ENCODE data around the gene ESYT2.

ESYT2 gene

DNA sequence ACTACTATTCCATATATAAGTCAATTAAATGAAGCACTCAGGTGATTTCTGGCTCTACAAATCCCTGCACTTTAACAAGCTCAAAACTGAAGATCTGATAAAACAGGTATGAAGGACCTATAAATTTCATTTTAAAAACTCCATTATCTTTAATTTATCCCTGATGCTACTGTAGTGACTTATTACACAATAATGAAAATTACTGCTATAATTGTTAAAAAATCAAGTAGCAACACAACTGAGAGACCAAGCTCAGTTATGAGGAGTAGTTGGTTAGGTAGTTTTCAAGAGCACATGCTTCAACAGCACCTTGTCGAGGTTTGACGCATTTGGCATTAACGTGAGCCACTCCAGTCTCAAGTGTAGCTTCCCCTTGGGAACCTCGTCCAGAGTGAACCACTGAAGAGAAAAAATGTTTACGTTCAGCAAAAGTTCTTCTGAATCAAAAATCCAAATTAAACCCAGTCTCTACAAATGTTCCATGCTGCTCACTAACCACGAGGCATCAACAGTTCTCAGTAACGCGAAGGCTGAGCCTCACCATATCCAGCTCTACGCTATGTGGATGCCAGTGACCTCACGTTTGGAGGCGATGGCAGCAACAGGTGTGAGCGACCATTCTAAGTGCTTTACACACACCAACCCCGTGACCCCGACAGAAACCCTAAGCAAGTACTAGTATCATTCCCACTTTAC, 69.4 kb downstream of the ESYT2 start:
- Histone ChIP-seq H3K36me3 (ENCODE audit: control insufficient read depth in 2 of 2, insufficient read depth in 2 of 2, low read length in 2 of 2) (peaks cover 38 to 59% of the 10 kb centered on the region in 2 donors), H3K9ac (ENCODE audit: low read depth in 1 of 2, low read length in 2 of 2) (no peak overlapping the region), H3K27ac (ENCODE audit: low read depth in 2 of 2, low read length in 2 of 2) (no peak overlapping the region), H3K27me3 (ENCODE audit: control insufficient read depth in 2 of 2, insufficient read depth in 2 of 2, low read length in 2 of 2) (no peaks in the 10 kb centered on the region), H3K4me1 (ENCODE audit: control insufficient read depth in 2 of 2, insufficient read depth in 2 of 2, low read length in 2 of 2) (peaks cover 0 to 12% of the 10 kb centered on the region in 2 donors), H3K9me3 (ENCODE audit: control insufficient read depth in 2 of 2, low read length in 2 of 2) (no peaks in the 10 kb centered on the region), H3K4me3 (ENCODE audit: low read length in 2 of 2) (no peak overlapping the region)

DNA sequence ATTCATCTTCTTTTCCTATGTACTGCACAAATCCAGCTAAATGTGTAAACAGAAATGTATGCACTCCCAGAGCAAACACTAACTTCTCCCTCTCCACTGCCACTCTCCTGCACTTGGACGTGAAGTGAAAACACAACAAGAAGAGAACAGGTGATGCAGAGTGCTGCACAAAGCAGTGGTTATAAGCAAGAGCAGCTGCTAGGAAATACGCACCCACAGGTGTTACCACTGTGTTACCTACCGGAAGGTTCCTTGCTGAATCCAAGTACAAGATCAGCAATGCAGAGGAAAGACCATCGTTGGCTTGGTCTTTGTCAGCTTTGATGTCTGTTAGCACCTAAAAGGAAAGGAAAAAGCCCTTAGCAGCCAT, 70.1 kb downstream of the ESYT2 start:
- Histone ChIP-seq H3K27ac (ENCODE audit: low read depth in 2 of 2, low read length in 2 of 2) (no peak overlapping the region), H3K4me3 (ENCODE audit: low read length in 2 of 2) (no peak overlapping the region), H3K4me1 (ENCODE audit: control insufficient read depth in 2 of 2, insufficient read depth in 2 of 2, low read length in 2 of 2) (peaks cover 0 to 8% of the 10 kb centered on the region in 2 donors), H3K9ac (ENCODE audit: low read depth in 1 of 2, low read length in 2 of 2) (no peak overlapping the region), H3K36me3 (ENCODE audit: control insufficient read depth in 2 of 2, insufficient read depth in 2 of 2, low read length in 2 of 2) (peaks cover 40 to 58% of the 10 kb centered on the region in 2 donors), H3K27me3 (ENCODE audit: control insufficient read depth in 2 of 2, insufficient read depth in 2 of 2, low read length in 2 of 2) (no peaks in the 10 kb centered on the region), H3K9me3 (ENCODE audit: control insufficient read depth in 2 of 2, low read length in 2 of 2) (no peaks in the 10 kb centered on the region)

DNA sequence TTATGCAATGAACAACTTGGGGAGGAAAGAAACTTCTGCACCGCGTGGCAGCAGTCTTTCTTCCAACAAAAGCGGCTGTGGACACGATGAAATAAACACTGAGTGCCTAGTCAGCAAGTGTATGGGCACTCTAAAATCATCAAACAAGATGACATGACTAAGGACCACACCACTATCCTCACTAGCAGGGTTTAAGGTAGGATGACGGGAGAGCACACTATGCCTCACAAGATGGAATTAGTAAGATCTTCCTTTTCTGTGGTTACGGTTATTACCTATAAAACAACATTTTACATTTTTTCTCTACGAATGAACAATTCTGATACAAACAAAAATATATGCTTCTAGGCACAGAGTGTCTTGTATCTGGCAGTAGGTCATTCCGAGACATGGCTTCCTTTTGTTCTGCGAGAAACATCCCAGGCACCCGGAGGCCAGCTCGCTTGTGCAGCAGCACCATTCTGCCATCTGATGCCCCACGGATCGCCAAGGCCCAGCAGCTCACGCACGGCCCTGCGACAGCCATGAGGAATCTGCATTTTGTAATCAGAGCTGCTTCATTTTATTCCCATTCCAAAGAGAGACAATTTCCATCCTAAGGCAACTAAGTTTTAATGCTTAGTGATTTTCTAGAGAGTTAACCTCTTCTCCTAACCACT, 70.6 kb downstream of the ESYT2 start:
- Histone ChIP-seq H3K36me3 (ENCODE audit: control insufficient read depth in 2 of 2, insufficient read depth in 2 of 2, low read length in 2 of 2) (peaks cover 40 to 60% of the 10 kb centered on the region in 2 donors), H3K27ac (ENCODE audit: low read depth in 2 of 2, low read length in 2 of 2) (no peak overlapping the region)

DNA sequence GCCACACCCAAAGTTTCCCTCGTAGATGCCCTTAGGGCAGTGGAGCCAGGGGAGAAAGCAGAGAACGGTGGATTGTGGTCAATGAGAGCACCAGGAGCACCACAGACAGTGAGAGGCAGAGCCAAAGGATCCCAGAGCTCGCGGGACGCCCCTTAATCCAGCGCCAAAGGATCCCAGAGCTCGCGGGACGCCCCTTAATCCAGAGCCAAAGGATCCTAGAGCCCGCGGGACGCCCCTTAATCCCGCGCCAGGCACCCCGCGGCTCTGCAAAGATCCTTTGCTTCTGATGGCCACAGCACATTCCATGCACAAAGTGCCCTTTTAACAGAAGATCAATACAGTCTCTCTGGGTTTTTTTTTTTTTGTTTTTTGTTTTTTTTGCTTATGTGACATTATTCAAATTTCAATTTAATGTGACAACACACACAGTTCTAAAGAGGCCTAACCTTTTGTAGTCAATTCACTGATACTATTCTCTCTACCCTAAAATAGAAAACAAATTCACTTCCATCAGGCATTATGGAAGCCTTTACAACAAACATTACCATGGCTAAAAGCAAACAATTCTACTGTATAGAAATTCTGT, 71.8 kb downstream of the ESYT2 start:
- no peak overlapping the region for H3K4me3 ChIP-seq (ENCODE audit: low read length in 2 of 2)
- no peak overlapping the region for H3K9ac ChIP-seq (ENCODE audit: low read depth in 1 of 2, low read length in 2 of 2)
- H3K36me3 ChIP-seq (ENCODE audit: control insufficient read depth in 2 of 2, insufficient read depth in 2 of 2, low read length in 2 of 2): peaks cover 42 to 62% of the 10 kb centered on the region in 2 donors
- H3K9me3 ChIP-seq (ENCODE audit: control insufficient read depth in 2 of 2, low read length in 2 of 2): no peaks in the 10 kb centered on the region
- no peak overlapping the region for H3K27ac ChIP-seq (ENCODE audit: low read depth in 2 of 2, low read length in 2 of 2)
- H3K4me1 ChIP-seq (ENCODE audit: control insufficient read depth in 2 of 2, insufficient read depth in 2 of 2, low read length in 2 of 2): no peaks in the 10 kb centered on the region
- no peaks in the 10 kb centered on the region for H3K27me3 ChIP-seq (ENCODE audit: control insufficient read depth in 2 of 2, insufficient read depth in 2 of 2, low read length in 2 of 2)

More for the DNA sequence above, 70.6 kb downstream of the ESYT2 start:
- Histone ChIP-seq H3K9me3 (ENCODE audit: control insufficient read depth in 2 of 2, low read length in 2 of 2) (no peaks in the 10 kb centered on the region), H3K4me3 (ENCODE audit: low read length in 2 of 2) (no peak overlapping the region), H3K27me3 (ENCODE audit: control insufficient read depth in 2 of 2, insufficient read depth in 2 of 2, low read length in 2 of 2) (no peaks in the 10 kb centered on the region), H3K4me1 (ENCODE audit: control insufficient read depth in 2 of 2, insufficient read depth in 2 of 2, low read length in 2 of 2) (peaks cover 0 to 3% of the 10 kb centered on the region in 2 donors), H3K9ac (ENCODE audit: low read depth in 1 of 2, low read length in 2 of 2) (no peak overlapping the region)

DNA sequence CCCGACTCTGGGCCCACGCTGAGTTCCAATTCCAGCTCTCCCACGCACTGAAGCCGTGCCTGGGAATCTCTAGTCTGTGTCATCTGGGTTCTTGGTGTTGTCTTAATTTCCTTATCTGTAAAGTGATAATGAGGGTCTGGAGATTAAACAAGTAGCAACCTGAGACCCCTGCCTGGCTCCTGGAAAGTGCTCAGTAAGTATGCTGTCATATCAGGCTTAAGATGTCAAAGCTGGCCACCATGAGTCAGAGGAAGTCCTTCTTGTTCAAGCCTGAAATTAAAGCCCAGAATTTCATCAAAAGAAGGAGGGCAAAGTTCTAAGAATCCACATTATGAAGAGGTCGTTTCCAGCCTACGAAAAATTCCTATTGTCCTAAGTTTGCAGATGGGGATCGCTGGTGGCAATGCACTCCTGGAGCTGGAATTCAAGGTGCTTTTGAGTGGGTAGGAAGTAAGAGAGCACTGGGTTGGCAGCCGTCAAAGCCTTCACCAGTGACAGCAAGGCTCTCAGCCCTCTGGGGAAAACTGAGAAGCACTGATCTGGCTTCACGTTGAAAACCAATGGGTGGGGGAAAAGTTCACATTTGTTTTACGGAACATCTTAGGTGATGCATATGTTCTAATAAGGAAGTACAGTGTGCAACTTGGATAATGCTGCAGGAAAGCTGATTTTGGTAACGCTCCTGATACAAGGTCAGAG, 74.4 kb downstream of the ESYT2 start:
- no peaks in the 10 kb centered on the region for H3K9me3 ChIP-seq (ENCODE audit: control insufficient read depth in 2 of 2, low read length in 2 of 2)
- H3K4me3 ChIP-seq (ENCODE audit: low read length in 2 of 2): no peak overlapping the region
- H3K9ac ChIP-seq (ENCODE audit: low read depth in 1 of 2, low read length in 2 of 2): no peak overlapping the region
- H3K4me1 ChIP-seq (ENCODE audit: control insufficient read depth in 2 of 2, insufficient read depth in 2 of 2, low read length in 2 of 2): no peaks in the 10 kb centered on the region
- no peaks in the 10 kb centered on the region for H3K27me3 ChIP-seq (ENCODE audit: control insufficient read depth in 2 of 2, insufficient read depth in 2 of 2, low read length in 2 of 2)
- no peak overlapping the region for H3K27ac ChIP-seq (ENCODE audit: low read depth in 2 of 2, low read length in 2 of 2)
- H3K36me3 ChIP-seq (ENCODE audit: control insufficient read depth in 2 of 2, insufficient read depth in 2 of 2, low read length in 2 of 2): peaks cover 30 to 41% of the 10 kb centered on the region in 2 donors

DNA sequence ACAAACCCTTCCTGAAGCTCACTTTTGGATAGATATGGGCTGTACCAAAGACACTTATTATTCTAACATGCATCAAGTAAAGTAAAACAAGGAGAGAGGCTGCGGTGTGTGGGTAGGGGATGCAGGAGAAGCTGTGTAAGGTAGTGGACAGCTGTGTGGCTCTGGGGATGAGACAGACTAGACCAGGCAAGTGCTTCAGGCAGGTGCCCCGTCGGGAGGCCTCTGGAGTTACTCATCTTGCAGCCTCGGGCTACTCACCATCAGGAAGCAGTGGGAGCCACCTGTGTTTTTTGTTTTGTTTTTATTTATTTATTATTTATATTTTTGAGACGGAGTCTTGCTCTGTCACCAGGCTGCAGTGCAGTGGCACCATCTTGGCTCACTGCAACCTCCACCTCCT, 75.4 kb downstream of the ESYT2 start:
- Histone ChIP-seq H3K4me3 (ENCODE audit: low read length in 2 of 2) (no peak overlapping the region), H3K36me3 (ENCODE audit: control insufficient read depth in 2 of 2, insufficient read depth in 2 of 2, low read length in 2 of 2) (peaks cover 20 to 32% of the 10 kb centered on the region in 2 donors), H3K27ac (ENCODE audit: low read depth in 2 of 2, low read length in 2 of 2) (no peak overlapping the region), H3K27me3 (ENCODE audit: control insufficient read depth in 2 of 2, insufficient read depth in 2 of 2, low read length in 2 of 2) (no peaks in the 10 kb centered on the region), H3K9ac (ENCODE audit: low read depth in 1 of 2, low read length in 2 of 2) (no peak overlapping the region), H3K9me3 (ENCODE audit: control insufficient read depth in 2 of 2, low read length in 2 of 2) (no peaks in the 10 kb centered on the region), H3K4me1 (ENCODE audit: control insufficient read depth in 2 of 2, insufficient read depth in 2 of 2, low read length in 2 of 2) (no peaks in the 10 kb centered on the region)

DNA sequence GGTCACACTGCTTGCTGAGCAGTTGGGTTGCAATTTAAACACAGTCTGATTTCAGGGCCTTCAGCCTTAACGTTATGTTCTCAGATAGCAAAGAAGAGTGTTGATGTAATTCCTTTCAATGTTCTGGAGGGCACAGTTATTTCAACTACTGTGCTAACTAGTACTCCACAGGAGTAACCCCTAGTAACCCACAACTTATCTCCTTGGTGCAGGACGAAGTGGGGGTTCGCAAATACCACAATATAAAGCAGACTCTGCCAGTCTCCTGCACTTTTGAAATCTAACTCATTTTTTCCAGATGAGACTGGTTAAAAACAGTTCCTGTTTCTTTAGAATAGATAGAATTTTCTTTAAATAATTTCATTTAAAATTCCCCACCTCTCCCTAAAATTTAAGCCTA, 77.6 kb downstream of the ESYT2 start:
- Histone ChIP-seq H3K27me3 (ENCODE audit: control insufficient read depth in 2 of 2, insufficient read depth in 2 of 2, low read length in 2 of 2) (no peaks in the 10 kb centered on the region), H3K9me3 (ENCODE audit: control insufficient read depth in 2 of 2, low read length in 2 of 2) (no peaks in the 10 kb centered on the region), H3K9ac (ENCODE audit: low read depth in 1 of 2, low read length in 2 of 2) (no peak overlapping the region), H3K36me3 (ENCODE audit: control insufficient read depth in 2 of 2, insufficient read depth in 2 of 2, low read length in 2 of 2) (peaks cover 20 to 29% of the 10 kb centered on the region in 2 donors), H3K27ac (ENCODE audit: low read depth in 2 of 2, low read length in 2 of 2) (no peak overlapping the region), H3K4me1 (ENCODE audit: control insufficient read depth in 2 of 2, insufficient read depth in 2 of 2, low read length in 2 of 2) (no peaks in the 10 kb centered on the region), H3K4me3 (ENCODE audit: low read length in 2 of 2) (no peak overlapping the region)

DNA sequence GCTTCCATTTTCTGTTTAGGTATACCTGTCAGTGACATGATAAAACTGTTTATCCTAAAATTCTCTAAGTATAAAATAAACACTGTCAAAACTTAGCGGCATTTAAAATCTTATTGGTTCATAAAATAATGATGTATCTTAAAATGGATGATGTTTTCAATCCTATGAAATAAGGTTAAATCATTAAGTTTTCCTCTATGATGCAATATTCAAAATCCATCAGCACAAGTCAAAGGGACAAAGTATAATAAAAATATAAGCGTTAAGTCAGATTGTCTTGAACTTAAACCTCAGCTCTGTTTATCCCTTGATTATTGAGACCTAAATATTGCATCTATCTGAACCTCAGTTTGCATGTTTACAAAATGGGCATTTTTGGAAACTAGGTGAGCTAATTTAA, 78.1 kb downstream of the ESYT2 start:
- Histone ChIP-seq H3K36me3 (ENCODE audit: control insufficient read depth in 2 of 2, insufficient read depth in 2 of 2, low read length in 2 of 2) (peaks cover 20 to 29% of the 10 kb centered on the region in 2 donors), H3K4me3 (ENCODE audit: low read length in 2 of 2) (no peak overlapping the region), H3K27ac (ENCODE audit: low read depth in 2 of 2, low read length in 2 of 2) (no peak overlapping the region), H3K4me1 (ENCODE audit: control insufficient read depth in 2 of 2, insufficient read depth in 2 of 2, low read length in 2 of 2) (no peaks in the 10 kb centered on the region), H3K27me3 (ENCODE audit: control insufficient read depth in 2 of 2, insufficient read depth in 2 of 2, low read length in 2 of 2) (no peaks in the 10 kb centered on the region), H3K9me3 (ENCODE audit: control insufficient read depth in 2 of 2, low read length in 2 of 2) (no peaks in the 10 kb centered on the region), H3K9ac (ENCODE audit: low read depth in 1 of 2, low read length in 2 of 2) (no peak overlapping the region)

DNA sequence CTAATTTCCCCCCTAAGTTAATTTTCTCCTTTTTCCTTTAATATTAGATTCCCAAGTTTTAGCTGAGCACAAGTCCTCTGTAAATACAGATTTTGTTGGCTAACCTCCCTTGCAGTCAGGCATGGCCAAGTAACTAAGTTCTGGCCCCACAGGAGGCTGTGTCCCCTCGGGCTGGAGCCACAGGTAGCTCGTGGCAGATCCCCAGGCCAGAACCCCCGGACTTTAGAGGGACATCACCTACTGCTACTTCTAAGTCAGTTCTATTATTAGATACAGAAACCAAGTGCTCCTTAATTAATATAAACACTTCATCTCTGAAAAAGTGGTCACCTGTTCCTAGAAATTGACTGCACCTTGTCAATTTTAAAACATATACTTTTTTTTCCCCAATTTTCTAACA, 78.6 kb downstream of the ESYT2 start:
- no peaks in the 10 kb centered on the region for H3K4me1 ChIP-seq (ENCODE audit: control insufficient read depth in 2 of 2, insufficient read depth in 2 of 2, low read length in 2 of 2)
- no peaks in the 10 kb centered on the region for H3K27me3 ChIP-seq (ENCODE audit: control insufficient read depth in 2 of 2, insufficient read depth in 2 of 2, low read length in 2 of 2)
- H3K36me3 ChIP-seq (ENCODE audit: control insufficient read depth in 2 of 2, insufficient read depth in 2 of 2, low read length in 2 of 2): peaks cover 20 to 26% of the 10 kb centered on the region in 2 donors
- H3K4me3 ChIP-seq (ENCODE audit: low read length in 2 of 2): no peak overlapping the region
- no peak overlapping the region for H3K9ac ChIP-seq (ENCODE audit: low read depth in 1 of 2, low read length in 2 of 2)
- H3K27ac ChIP-seq (ENCODE audit: low read depth in 2 of 2, low read length in 2 of 2): no peak overlapping the region
- no peaks in the 10 kb centered on the region for H3K9me3 ChIP-seq (ENCODE audit: control insufficient read depth in 2 of 2, low read length in 2 of 2)

DNA sequence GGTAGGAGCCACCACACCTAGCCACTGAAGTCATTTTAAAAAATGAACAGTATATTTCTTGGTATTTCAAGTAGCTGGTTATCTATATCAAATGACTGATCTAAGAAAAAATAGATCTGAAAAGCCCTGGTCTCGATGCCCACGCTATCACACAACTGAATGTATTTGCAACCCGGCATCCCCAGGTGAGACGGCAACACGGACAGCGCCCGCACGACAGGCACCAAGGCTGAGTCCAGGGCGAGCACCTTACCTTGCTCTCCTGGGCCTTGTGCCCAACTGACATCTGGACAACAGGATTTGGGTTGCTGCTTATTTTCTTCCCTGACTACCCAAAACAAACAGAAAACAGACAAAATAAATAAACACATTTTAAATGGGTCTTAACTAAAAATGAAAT, 79.9 kb downstream of the ESYT2 start:
- Histone ChIP-seq H3K9ac (ENCODE audit: low read depth in 1 of 2, low read length in 2 of 2) (no peak overlapping the region), H3K4me3 (ENCODE audit: low read length in 2 of 2) (no peak overlapping the region), H3K4me1 (ENCODE audit: control insufficient read depth in 2 of 2, insufficient read depth in 2 of 2, low read length in 2 of 2) (no peaks in the 10 kb centered on the region), H3K27me3 (ENCODE audit: control insufficient read depth in 2 of 2, insufficient read depth in 2 of 2, low read length in 2 of 2) (no peaks in the 10 kb centered on the region), H3K9me3 (ENCODE audit: control insufficient read depth in 2 of 2, low read length in 2 of 2) (no peaks in the 10 kb centered on the region), H3K27ac (ENCODE audit: low read depth in 2 of 2, low read length in 2 of 2) (no peak overlapping the region), H3K36me3 (ENCODE audit: control insufficient read depth in 2 of 2, insufficient read depth in 2 of 2, low read length in 2 of 2) (peaks cover 11 to 19% of the 10 kb centered on the region in 2 donors)
